KOPT-K1 (cell line): ENCODE results near the gene MORN2.
A peak's percentile ranks its signal among the peaks of the same experiment; 100 is the strongest.
"Not testable (repeated sequence)": the region's sequence is repeated elsewhere in the genome, so short reads cannot be mapped to it uniquely, and the experiment has no call there.

Experiments
- H3K27ac ChIP-seq: fragments of 200-600 bp; sonication (generic); 2 replicates; pipeline ENCODE4 v1.5.1; 2016; ENCODE audit warnings: antibody characterized with exemption, mild to moderate bottlenecking, low read depth, low read length; ENCODE audit not compliant: poor library complexity, severe bottlenecking
- H3K36me3 ChIP-seq: fragments of 200-600 bp; sonication (generic); 2 replicates; pipeline ENCODE4 v1.5.1; 2017; ENCODE audit warnings: antibody characterized with exemption, mild to moderate bottlenecking, low read length, moderate library complexity; ENCODE audit not compliant: insufficient read depth
- H3K9me3 ChIP-seq: fragments of 200-600 bp; sonication (generic); 2 replicates; pipeline ENCODE4 v1.5.1; 2017; ENCODE audit warnings: antibody characterized with exemption, low read length, mild to moderate bottlenecking; ENCODE audit not compliant: insufficient read depth, poor library complexity, severe bottlenecking

The MORN2 gene

DNA sequence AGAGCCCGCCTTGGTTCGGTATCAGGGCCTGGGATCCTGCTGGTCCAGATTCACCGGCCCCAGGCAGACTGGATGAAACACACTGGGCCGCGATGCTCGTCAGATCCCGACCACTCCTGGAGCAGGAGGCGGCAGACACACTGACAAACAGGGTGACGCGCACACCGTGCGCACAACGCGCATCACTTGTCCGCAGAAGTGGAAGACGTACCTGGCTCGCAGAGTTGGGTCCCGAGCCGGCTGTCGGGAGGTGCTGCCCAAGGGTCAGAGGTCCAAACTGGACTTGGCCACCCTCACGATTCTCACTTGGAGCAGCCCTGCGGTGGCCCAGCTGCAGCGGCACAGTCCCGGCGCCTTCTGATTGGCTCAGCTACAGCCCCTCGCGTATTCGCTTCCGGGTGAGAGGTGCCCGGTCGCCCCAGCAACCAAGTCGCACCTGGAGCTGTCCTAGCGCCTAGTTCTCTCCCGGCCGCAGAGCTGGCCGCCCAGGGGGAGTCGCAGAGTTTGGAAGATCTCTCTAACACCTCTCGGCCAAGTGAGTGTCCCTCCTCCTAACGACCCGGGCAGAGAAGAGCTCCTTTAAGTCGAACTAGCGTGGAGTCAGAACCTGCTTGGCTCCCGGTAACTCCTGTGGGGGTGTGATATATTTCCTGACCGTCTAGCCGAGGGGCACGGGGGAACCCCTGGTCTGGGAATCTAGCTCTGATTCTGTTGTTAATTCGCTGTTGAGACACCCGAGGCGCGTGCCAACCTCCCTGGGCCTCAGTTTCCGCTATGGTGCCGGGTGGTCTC is at the start of gene MORN2, which contains the start of gene DHX57:
Gene MORN2, plus strand, starts transcription at position 401 of the 792 bp plus-strand sequence.
Gene DHX57, minus strand, starts transcription at position 359 of the 792 bp plus-strand sequence. CDS start 7,529 bp downstream, outside the sequence.
- Histone ChIP-seq H3K27ac (peak within 1 kb of the TSS; percentile 49), H3K36me3 (no peaks in the 10 kb centered on the region)

DNA sequence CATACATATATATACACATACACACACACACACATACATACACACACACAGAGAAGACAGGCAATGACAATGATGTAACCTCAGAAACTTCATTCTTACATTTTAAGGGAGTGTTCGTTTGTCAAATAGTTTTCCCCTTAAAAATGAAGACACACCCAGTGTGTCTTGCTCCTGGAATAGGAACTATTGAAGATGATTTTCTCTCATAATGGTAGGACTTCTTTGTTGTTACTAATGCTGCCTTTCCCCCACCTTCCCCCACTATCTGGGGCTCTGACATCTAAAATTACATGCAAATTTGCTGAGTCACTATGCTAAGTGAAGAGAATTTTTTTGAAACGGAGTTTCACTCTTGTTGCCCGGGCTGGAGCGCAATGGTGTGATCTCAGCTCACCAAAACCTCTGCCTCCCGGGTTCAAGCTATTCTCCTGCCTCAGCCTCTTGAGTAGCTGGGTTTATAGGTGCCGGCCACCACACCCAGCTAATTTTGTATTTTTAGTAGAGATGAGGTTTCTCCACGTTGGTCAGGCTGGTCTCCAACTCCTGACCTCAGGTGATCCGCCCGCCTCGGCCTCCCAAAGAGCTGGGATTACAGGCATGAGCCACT is 48.1 kb upstream of the MORN2 start:
- not testable (repeated sequence) for H3K27ac ChIP-seq, H3K9me3 ChIP-seq
- peaks cover 43% of the 10 kb centered on the region for H3K36me3 ChIP-seq

More for the DNA sequence above, at the start of gene MORN2, which contains the start of gene DHX57:
- peaks cover 13% of the 10 kb centered on the region for H3K9me3 ChIP-seq

DNA sequence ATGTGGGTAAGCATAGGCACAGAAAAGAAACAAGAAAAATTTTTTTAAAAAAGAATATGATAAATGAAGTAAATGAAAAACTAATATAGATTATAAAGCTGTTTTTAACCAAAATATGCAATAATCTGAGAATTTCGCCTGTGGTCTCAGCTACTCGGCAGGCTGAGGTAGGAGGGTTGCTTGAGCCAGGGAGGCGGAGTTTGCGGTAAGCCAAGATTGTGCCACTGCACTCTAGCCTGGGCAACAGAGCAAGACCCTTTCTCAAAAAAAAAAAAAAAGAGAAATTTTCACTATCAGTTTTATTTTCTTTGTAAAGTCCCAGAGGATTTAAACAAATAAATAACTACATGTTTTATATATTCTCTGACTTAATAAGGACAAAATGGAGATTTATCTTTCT is 47.3 kb upstream of the MORN2 start:
- Histone ChIP-seq H3K9me3 (no peaks in the 10 kb centered on the region), H3K36me3 (peaks cover 35% of the 10 kb centered on the region), H3K27ac (no peak overlapping the region)

GRCh38 chr2:38829971-38830370 is 45.8 kb upstream of the MORN2 start:
- H3K9me3 ChIP-seq: no peaks in the 10 kb centered on the region
- H3K36me3 ChIP-seq: peaks cover 28% of the 10 kb centered on the region
- H3K27ac ChIP-seq: no peak overlapping the region

DNA sequence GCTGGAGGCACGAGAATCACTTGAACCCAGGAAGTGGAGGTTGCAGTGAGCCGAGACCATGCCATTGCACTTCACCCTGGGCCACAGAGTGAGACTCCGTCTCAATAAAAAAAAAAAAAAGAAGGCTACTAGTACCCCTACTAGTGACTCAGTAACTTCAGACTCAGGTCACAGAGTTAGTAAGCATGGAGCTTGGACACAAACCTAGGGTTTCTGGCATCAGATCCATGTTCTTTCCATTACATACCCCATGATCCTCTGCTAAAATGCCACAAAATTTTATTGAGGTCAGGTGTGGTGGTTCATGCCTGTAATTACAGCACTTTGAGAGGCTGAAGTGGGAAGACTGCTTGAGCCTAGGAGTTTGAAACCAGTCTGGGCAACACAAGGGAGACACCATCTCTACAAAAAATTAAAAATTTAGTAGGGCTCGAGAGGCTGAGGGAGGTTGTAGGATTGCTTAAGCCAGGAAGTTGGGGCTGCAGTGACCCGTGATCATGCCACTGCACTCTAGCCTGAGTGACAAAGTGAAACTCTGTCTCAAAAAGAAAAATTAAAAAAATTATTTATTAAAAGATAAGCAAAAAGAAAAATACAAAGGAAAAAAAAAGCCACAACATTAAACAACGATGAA is 45.1 kb upstream of the MORN2 start:
- no peak overlapping the region for H3K27ac ChIP-seq
- no peaks in the 10 kb centered on the region for H3K9me3 ChIP-seq
- H3K36me3 ChIP-seq: peaks cover 28% of the 10 kb centered on the region

DNA sequence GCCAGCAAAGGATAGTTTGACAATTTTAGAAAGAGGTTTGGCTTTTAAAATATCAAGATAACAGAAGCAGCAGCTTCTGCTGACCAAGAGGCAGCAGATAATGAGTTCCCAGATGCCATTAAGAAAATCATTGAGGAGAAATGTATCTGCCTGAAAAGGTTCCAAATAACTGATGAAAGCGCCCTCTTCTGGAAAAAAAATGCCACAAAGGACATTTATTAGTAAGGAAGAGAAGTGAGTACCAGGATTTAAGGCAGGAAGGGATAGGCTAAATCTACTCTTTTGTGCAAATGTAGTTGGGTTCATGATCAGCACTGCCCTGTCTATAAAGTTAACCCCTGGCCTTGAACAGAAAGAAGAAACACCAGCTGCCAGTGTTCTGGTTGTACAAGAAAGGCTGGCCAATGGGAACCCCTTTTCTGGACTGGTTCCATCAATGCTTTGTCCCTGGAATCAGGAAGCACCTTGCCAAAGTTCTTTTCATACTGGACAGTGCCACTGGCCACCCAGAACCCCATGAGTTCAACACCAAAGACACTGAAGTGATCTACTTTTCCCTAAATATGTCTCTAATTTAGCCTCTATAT is 40.7 kb upstream of the MORN2 start:
- Histone ChIP-seq H3K27ac (no peak overlapping the region), H3K9me3 (no peaks in the 10 kb centered on the region), H3K36me3 (peaks cover 44% of the 10 kb centered on the region)

- H3K36me3 ChIP-seq: peaks cover 51% of the 10 kb centered on the region
- H3K27ac ChIP-seq: no peak overlapping the region
- no peaks in the 10 kb centered on the region for H3K9me3 ChIP-seq
Observed at GRCh38 chr2:38835990-38836389, 39.8 kb upstream of the MORN2 start.

GRCh38 chr2:38836791-38837190 is 39.0 kb upstream of the MORN2 start:
- Histone ChIP-seq H3K9me3 (no peaks in the 10 kb centered on the region), H3K36me3 (peaks cover 59% of the 10 kb centered on the region), H3K27ac (no peak overlapping the region)

- Histone ChIP-seq H3K36me3 (peaks cover 77% of the 10 kb centered on the region), H3K9me3 (no peaks in the 10 kb centered on the region), H3K27ac (no peak overlapping the region)
Observed at GRCh38 chr2:38850045-38850444, 25.7 kb upstream of the MORN2 start.

DNA sequence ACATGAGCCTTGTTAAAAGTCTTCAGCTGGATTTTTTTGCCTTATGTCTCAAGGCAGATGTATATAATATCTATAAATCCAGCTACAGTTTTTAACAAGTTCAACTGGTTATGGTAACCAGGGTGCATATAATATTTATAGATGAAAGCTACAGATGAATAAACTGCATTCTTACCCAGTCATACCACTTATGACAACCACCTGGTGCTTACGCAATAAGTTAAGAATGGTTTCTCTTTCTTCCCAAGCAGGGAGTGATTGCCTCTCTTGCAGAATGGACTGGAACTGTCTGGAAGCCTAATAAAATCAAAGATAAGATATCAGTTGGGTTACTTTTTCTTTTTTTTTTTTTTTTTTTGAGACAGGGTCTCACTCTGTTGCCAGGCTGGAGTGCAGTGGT is 19.6 kb upstream of the MORN2 start:
- Histone ChIP-seq H3K9me3 (no peaks in the 10 kb centered on the region), H3K27ac (no peak overlapping the region), H3K36me3 (peaks cover 83% of the 10 kb centered on the region)

DNA sequence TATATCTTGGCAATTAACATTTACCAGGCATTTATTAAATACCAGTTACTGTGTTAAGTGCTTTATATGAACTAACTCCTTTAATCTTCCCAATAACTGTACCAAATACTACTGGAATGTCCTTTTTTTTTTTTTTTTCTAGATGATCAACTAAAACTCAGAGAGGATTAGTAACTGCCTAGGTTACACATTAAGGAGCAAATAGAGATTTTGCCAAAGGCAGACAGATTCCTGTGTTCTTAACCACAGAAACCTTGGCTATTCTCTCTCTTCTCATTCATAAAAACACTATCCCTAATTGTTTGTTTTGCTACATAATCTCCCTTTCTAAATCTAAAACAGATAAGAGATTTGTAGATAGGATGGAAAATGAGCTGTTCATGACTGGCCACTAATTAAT is 13.3 kb upstream of the MORN2 start:
- Histone ChIP-seq H3K36me3 (peaks cover 69% of the 10 kb centered on the region), H3K9me3 (no peaks in the 10 kb centered on the region), H3K27ac (no peak overlapping the region)

DNA sequence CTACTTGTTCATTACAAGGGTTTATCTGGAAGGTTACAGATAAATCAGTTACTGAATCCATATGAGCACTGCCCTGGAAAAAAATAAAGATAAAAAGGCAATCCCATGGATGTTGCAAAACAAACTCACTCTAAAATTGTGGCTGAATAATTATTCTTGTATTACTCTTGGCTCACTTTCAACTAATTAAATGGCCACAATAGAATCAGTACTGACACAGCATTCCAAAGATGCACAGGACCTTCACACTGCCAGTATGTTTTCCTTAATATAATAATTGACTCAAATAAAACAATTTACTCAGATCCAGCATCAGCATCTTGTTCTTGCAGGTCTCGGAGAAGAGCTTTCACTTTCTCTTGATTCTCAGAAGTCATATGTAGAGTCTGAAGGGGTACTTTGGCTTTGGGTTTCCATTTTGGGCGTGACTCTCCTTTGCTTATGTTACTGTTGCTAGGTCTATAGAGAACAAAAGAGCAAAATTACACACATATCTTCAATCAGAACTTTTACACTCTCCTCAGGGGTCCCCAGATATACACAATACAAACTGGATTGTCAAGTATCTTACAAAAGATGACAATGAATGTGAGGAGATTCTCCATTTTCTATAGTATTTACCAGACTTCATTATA is 12.6 kb upstream of the MORN2 start:
- Histone ChIP-seq H3K27ac (no peak overlapping the region), H3K36me3 (peaks cover 64% of the 10 kb centered on the region), H3K9me3 (no peaks in the 10 kb centered on the region)

GRCh38 chr2:38866773-38867443 is 8.9 kb upstream of the MORN2 start:
- Histone ChIP-seq H3K36me3 (peaks cover 32% of the 10 kb centered on the region), H3K27ac (no peak overlapping the region), H3K9me3 (peaks cover 8% of the 10 kb centered on the region)

DNA sequence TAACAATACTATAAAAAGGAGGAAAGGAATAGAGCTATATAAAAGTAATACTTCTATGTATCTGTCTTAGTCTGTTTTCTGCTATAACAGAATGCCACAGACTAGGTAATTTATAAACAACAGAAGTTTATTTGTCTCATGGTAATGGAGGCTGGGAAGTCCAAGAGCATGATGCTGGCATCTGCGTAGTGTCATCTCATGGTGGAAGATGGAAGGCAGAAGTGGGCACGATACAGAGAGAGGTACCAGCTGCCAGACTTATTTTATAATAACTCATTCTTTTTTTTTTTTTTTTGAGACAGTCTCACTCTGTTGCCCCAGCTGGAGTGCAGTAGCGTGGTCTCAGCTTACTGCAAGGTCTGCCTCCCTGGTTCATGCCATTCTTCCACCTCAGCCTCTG is 4.3 kb upstream of the MORN2 start:
- H3K36me3 ChIP-seq: peaks cover 12% of the 10 kb centered on the region; the same call in 1 of the 2 replicates
- peaks cover 18% of the 10 kb centered on the region for H3K9me3 ChIP-seq
- no peak overlapping the region for H3K27ac ChIP-seq
